Small intestine (tissue), 7 donors: ENCODE results near the gene CACNB4. TPM values are rescaled to one million over a fixed set of nuclear protein-coding genes. Genes with fewer than 3 reads are reported as not detected.

ENCODE experiments used
- DNase-seq, 2 donors: peaks; one replicate each; pipeline versions ENCODE4 v3.0.0 to v3.0.0-alpha.2; 2013
- FAIRE-seq: peaks from 2 replicates; lab custom pipeline; 2012; peaks lifted over from hg19 to GRCh38; lab: Jason Lieb, UNC
- H3K27ac ChIP-seq, 3 donors: one replicate each; pipeline ENCODE4 v1.5.1; 2013; ENCODE audit warnings: low read length in 2 of 3, mild to moderate bottlenecking in 2 of 3, control low read depth in 1 of 3, inconsistent platforms in 1 of 3, low read depth in 1 of 3, moderate library complexity in 1 of 3
- H3K27me3 ChIP-seq, 3 donors: one replicate each; pipeline ENCODE4 v1.6.1; 2013; ENCODE audit warnings: low read length in 3 of 3, inconsistent platforms in 1 of 3; ENCODE audit not compliant: control insufficient read depth in 3 of 3, insufficient read depth in 3 of 3
- H3K36me3 ChIP-seq, 3 donors: one replicate each; pipeline ENCODE4 v1.6.1; 2013; ENCODE audit warnings: low read length in 3 of 3, inconsistent platforms in 1 of 3, low read depth in 1 of 3, mild to moderate bottlenecking in 1 of 3, moderate library complexity in 1 of 3; ENCODE audit not compliant: control insufficient read depth in 3 of 3, insufficient read depth in 2 of 3
- H3K4me1 ChIP-seq, 3 donors: one replicate each; pipeline ENCODE4 v1.6.1; 2013; ENCODE audit warnings: low read length in 2 of 3, inconsistent platforms in 1 of 3, low read depth in 1 of 3, mild to moderate bottlenecking in 1 of 3, moderate library complexity in 1 of 3; ENCODE audit not compliant: control insufficient read depth in 3 of 3, insufficient read depth in 2 of 3
- H3K4me3 ChIP-seq, 3 donors: one replicate each; pipeline ENCODE4 v1.5.1; 2013; ENCODE audit warnings: low read length in 3 of 3, control low read depth in 1 of 3, inconsistent platforms in 1 of 3, low read depth in 1 of 3, mild to moderate bottlenecking in 1 of 3, moderate library complexity in 1 of 3
- H3K9me3 ChIP-seq, 2 donors: one replicate each; pipeline ENCODE4 v1.6.1; 2013; ENCODE audit warnings: low read depth in 1 of 2, low read length in 1 of 2; ENCODE audit not compliant: control insufficient read depth in 2 of 2, insufficient read depth in 1 of 2
- WGBS, 3 donors: extraction: QIAGEN DNeasy Blood & Tissue Kit; methylation state at CpG; one replicate each; pipeline ENCODE4 v1.1.7; 2013; 5-methylcytosine and 5-hydroxymethylcytosine counted together
- polyA plus RNA-seq, 4 donors: library from polyadenylated mRNA; stranded (reverse) in 3 of 4; unstranded in 1 of 4; fragments of 200-250 nt in 3 of 4; fragments of 120-200 nt in 1 of 4; gene quantifications; one replicate each; pipeline versions ENCODE4 v1.2.1 to v1.2.3, GENCODE V29; 2013
- donor health status: healthy with polysubstance abuse.
- donor health status: control.
- donor health status: control.
- donor health status: Bipolar disorder and iron deficiency.
- donor health status: healthy.

Gene CACNB4
- polyA plus RNA-seq, 4 donors, result 0.27 to 1.3 (median 0.27) TPM; not detected in 1

DNA sequence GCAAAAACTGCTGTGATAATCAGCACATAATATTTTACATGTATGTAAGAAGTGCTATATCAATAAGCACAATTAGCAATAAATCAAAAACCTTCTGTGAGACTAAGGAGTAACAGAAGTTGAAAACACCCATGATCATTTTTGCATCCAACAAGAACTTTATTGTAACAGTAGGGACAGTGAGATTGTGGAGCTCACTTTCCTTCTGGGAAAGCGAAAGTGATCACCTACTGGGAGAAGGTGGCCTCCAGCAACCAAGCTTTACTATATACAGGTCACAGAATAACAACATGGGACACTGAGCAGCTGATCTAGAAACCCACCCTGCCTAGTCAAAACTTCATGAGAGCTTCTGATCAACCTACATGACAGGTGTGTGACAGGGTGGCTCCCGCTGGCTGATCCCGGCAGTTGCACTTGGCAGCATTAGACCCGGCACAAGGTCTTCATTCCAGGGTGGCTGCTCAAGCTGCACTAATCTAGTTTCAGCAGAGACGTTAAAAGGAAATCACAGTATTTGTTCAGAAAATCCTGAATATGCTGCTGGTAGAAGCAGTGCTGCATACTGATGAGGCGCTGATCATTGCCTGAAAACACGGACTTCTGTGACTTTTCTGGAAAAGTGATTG, 207.2 kb downstream of the CACNB4 start:
- DNase-seq (peak; percentile 26 to 39), FAIRE-seq (no peak)
- 32 to 63% (median 48%) methylated on average over 7 of the region's 7 CpGs for WGBS, 3 donors
- H3K9me3 ChIP-seq, result peaks cover 0 to 5% of the 10 kb centered on the region in 2 donors
- peaks cover 0 to 2% (median 0%) of the 10 kb centered on the region in 3 donors for H3K27me3 ChIP-seq
- H3K27ac ChIP-seq, result no peak overlapping the region
- H3K4me3 ChIP-seq, result peak overlapping the region in 1 of 3 donors; percentile 36
- H3K36me3 ChIP-seq, result no peaks in the 10 kb centered on the region
- no peaks in the 10 kb centered on the region for H3K4me1 ChIP-seq

DNA sequence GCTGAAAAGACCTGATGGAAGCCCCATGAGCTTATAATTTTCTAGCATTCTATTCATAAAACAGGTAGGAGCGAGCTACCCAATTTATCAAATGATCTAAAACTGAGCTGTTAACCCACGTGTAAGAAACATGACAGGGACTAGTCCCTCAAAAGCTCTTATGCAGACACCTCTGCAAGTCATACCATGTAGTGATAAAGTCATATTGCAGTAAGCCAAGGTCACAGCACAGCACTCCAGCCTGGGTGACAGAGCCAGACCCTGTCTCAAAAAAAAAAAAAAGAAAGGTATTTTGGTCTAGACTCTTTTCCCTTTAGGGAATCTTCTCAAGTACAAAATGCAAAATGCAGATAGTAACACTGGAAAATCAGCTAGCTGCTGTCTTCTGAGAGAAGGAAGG, 211.7 kb downstream of the CACNB4 start:
- H3K4me1 ChIP-seq, result no peaks in the 10 kb centered on the region
- no peak overlapping the region for H3K4me3 ChIP-seq
- H3K36me3 ChIP-seq, result no peaks in the 10 kb centered on the region
- no peaks in the 10 kb centered on the region for H3K9me3 ChIP-seq
- no peak overlapping the region for H3K27ac ChIP-seq
- DNase-seq, result no peak
- FAIRE-seq, result no peak
- 77 to 86% (median 82%) methylated on average over 2 of the region's 2 CpGs for WGBS, 3 donors
- H3K27me3 ChIP-seq, result no peaks in the 10 kb centered on the region

DNA sequence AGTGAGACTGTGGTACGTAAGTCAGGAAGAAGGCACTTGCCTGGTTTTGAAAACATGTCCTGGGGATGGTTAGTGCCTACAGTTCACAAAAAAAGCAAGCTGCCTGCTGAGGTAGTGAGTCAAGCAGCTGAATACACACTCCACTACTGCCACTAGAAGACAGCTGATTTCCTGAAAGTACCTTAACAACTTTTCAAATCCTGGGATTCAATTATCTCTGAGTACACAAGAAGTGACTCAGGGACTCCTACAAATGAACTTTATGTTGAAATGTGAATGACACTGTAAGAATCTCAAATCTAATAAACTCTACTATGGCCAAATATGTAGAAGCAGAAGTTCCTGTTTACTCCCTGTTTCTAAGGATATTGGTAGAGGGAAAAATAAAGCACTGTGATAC, 212.6 kb downstream of the CACNB4 start:
- DNase-seq (no peak), FAIRE-seq (no peak)
- no peaks in the 10 kb centered on the region for H3K36me3 ChIP-seq
- H3K27me3 ChIP-seq, result no peaks in the 10 kb centered on the region
- WGBS, 3 donors, result 80 to 100% (median 81%) methylated on average over 1 of the region's 1 CpG
- no peak overlapping the region for H3K27ac ChIP-seq
- no peaks in the 10 kb centered on the region for H3K9me3 ChIP-seq
- no peaks in the 10 kb centered on the region for H3K4me1 ChIP-seq
- H3K4me3 ChIP-seq, result no peak overlapping the region

DNA sequence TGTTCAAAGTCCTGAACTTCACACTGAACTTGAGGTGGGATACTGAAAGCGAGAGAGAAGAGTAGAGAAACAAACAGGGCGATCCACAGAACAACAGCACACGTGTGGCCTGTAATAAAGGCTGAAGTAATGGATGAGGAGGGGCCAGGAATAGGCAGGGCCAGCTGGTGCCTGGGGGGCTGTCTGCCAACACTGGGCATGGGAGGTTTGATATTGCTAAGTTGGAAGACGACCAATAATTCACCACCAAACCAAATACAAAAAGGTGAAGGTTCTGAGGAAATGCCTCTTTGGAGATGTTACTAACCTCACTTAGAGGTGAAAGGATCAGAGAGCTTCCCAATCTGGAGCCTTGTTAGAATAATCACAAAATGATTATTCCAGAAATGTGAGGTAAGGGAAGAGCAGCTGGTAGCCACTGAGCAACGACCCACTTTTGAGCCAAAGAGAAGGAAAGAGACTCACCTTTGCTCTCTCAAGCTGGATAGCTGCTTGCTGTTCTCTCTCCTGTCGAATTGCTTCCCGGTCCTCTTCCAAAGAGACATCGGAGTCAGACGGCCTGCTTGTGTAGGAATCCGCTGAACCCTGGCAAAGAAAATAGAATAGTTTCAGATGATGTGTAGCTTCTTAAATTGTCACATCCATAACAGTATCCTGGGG, 215.9 kb downstream of the CACNB4 start:
- Histone ChIP-seq H3K4me1 (no peaks in the 10 kb centered on the region), H3K36me3 (no peaks in the 10 kb centered on the region), H3K27me3 (no peaks in the 10 kb centered on the region), H3K9me3 (no peaks in the 10 kb centered on the region), H3K4me3 (no peak overlapping the region), H3K27ac (no peak overlapping the region)
- FAIRE-seq, result no peak
- WGBS, 3 donors, result 84 to 88% (median 88%) methylated on average over 10 of the region's 10 CpGs
- no peak for DNase-seq

DNA sequence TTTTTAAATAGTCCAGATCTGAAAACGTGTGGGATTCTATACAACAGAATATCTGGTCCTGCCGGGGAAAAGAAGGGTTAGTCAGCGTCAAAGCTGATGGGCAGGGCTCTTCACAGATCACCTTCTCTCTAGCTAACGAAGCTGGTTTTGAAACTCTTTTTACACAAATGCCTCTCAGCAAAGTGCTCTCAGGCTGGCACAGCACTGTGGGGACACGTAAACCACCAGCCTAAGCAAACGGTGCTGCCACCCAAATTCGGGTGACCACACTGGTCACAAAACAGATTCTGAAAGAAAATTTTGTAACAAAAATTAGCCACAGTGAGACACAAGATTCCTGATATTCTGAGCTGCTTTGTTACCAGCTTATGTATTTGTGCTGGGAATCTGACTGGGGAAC, 217.5 kb downstream of the CACNB4 start:
- H3K9me3 ChIP-seq, result no peaks in the 10 kb centered on the region
- no peaks in the 10 kb centered on the region for H3K4me1 ChIP-seq
- H3K27ac ChIP-seq, result no peak overlapping the region
- DNase-seq, result no peak
- 75 to 90% (median 88%) methylated on average over 7 of the region's 7 CpGs for WGBS, 3 donors
- H3K36me3 ChIP-seq, result no peaks in the 10 kb centered on the region
- FAIRE-seq, result no peak
- H3K27me3 ChIP-seq, result no peaks in the 10 kb centered on the region
- H3K4me3 ChIP-seq, result no peak overlapping the region

DNA sequence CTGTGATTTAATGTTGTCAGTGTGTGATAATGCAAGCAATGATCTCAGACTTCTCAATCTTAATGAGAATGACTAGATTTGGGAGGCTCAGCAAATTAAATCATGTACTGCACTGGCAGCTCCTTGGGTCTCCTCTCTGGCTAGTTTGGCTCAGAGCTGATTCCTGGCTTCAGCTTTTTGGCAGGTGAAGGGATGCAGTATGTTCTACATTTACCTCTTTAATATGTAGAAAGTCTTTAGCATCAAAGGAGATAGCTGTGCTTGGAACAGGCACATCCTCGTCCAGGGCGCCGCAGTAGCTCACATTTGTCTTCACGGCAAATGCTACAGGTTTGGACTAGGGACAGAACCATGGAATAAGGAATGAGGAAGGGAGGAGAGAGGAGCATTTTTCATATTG, 218.3 kb downstream of the CACNB4 start:
- Histone ChIP-seq H3K27me3 (no peaks in the 10 kb centered on the region), H3K36me3 (no peaks in the 10 kb centered on the region), H3K9me3 (no peaks in the 10 kb centered on the region), H3K4me1 (no peaks in the 10 kb centered on the region), H3K27ac (no peak overlapping the region), H3K4me3 (no peak overlapping the region)
- FAIRE-seq (no peak), DNase-seq (no peak)
- 95 to 97% (median 97%) methylated on average over 4 of the region's 4 CpGs for WGBS, 3 donors

DNA sequence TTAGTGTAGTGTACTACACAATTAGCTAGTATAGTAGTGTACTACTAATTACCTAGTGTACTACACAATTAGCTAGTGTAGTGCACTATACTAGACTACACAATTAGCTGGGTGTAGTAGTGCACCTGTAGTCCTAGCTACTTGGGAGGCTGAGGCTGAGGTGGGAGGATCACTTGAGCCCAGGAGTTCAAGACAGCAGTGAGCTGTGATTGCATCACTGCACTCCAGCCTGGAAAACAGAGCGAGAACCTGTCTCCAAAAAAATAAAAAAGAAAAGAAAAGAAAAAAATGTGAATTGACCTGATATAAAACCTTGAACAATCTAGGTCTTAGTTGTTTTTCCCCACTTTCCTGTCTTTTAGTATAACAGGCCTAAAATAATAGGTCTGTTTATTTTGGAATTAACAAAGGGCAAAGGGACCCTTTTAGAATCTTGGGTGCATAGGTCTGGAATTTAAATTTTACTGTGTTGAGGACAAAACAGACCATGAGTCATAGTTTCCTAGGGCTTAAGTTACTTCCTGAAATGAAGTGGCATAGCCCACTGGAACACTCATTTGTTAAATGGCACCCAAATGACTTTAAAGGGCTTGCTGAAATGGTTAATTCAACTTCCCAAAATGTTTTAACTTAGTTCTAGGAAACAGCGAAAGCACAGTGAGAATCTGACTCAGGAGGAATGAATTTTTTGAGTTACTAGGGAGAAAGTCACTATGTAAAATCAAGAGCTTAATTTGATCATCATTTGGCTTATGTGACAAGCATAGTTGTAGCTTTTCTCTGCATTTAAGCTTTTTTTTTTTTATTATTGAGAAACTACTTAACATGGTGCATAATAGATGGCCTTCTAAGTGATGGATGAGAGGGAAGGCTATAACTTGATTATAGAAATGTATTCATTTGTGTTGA, 219.9 kb downstream of the CACNB4 start:
- H3K4me1 ChIP-seq, result no peaks in the 10 kb centered on the region
- H3K36me3 ChIP-seq, result no peaks in the 10 kb centered on the region
- no peaks in the 10 kb centered on the region for H3K9me3 ChIP-seq
- 71 to 86% (median 78%) methylated on average over 2 of the region's 2 CpGs for WGBS, 3 donors
- H3K4me3 ChIP-seq, result no peak overlapping the region
- DNase-seq (peak in 1 of 2 donors; percentile 19), FAIRE-seq (no peak)
- no peak overlapping the region for H3K27ac ChIP-seq
- H3K27me3 ChIP-seq, result no peaks in the 10 kb centered on the region

DNA sequence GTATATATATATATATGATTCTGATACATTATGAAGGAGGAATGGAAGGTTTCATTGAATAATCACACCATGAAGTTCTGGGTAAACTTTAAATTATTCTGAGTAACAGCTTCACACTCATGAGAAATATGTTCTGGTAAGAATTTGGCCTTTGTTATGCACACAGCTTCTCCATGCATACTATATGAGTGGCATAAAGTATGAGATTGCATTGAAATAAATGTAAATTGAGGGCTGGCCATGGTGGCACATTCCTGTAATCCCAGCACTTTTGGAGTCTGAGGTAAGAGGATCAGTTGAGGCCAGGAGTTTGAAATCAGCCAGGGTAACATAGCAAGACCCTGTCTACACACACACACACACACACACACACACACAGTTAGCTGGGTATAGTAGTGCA, 220.6 kb downstream of the CACNB4 start:
- Histone ChIP-seq H3K27ac (no peak overlapping the region), H3K27me3 (no peaks in the 10 kb centered on the region), H3K4me3 (no peak overlapping the region), H3K4me1 (no peaks in the 10 kb centered on the region), H3K36me3 (no peaks in the 10 kb centered on the region), H3K9me3 (no peaks in the 10 kb centered on the region)
- FAIRE-seq (no peak), DNase-seq (no peak)
